SU-DHL-6 (cell line): ENCODE data around the gene PMEL.
"Not testable (repeated sequence)": the region's sequence is repeated elsewhere in the genome, so short reads cannot be mapped to it uniquely, and the experiment has no call there.

ENCODE experiments used
- H2AFZ ChIP-seq: fragments of 200-600 bp; sonication (generic); 2 replicates; pipeline ENCODE4 v1.6.1; 2014; ENCODE audit warnings: low read depth, mild to moderate bottlenecking, moderate library complexity, mixed read lengths, antibody characterized with exemption, low read length; ENCODE audit not compliant: severe bottlenecking
- H3F3A ChIP-seq: fragments of 200-600 bp; shearing (Covaris generic); 2 replicates; pipeline ENCODE4 v1.6.0; 2016; ENCODE audit warnings: antibody characterized with exemption, mild to moderate bottlenecking; ENCODE audit not compliant: insufficient read depth
- H3K27ac ChIP-seq: fragments of 200-600 bp; sonication (generic); 2 replicates; pipeline ENCODE4 v1.5.1; 2016; ENCODE audit warnings: low read depth, mild to moderate bottlenecking, low read length, moderate library complexity, mixed read lengths
- H3K27me3 ChIP-seq: fragments of 200-600 bp; sonication (generic), shearing (Covaris generic); 2 replicates; pipeline ENCODE4 v1.6.0; 2014; ENCODE audit warnings: mild to moderate bottlenecking, low read length
- H3K36me3 ChIP-seq: fragments of 200-600 bp; sonication (generic); 2 replicates; pipeline ENCODE4 v1.6.1; 2014; ENCODE audit warnings: mild to moderate bottlenecking, low read length, mixed read lengths
- H3K4me2 ChIP-seq: fragments of 300-600, 200-600 bp; shearing (Covaris generic), sonication (generic); 2 replicates; pipeline ENCODE4 v1.6.0; 2014; ENCODE audit warnings: low read length, low read depth, mild to moderate bottlenecking; ENCODE audit not compliant: poor library complexity, severe bottlenecking
- H3K4me3 ChIP-seq: fragments of 200-600 bp; sonication (generic); 2 replicates; pipeline ENCODE4 v1.5.1; 2014; ENCODE audit warnings: antibody characterized with exemption, low read length, mild to moderate bottlenecking, mixed read lengths; ENCODE audit not compliant: insufficient read depth, poor library complexity, severe bottlenecking
- H3K79me2 ChIP-seq: fragments of 200-600 bp; sonication (generic); 2 replicates; pipeline ENCODE4 v1.6.1; 2014; ENCODE audit warnings: mild to moderate bottlenecking, low read length, moderate library complexity; ENCODE audit not compliant: insufficient read depth
- H3K9ac ChIP-seq: fragments of 200-600 bp; sonication (generic); 2 replicates; pipeline ENCODE4 v1.7.0; 2014; ENCODE audit warnings: mild to moderate bottlenecking, low read length
- H3K9me2 ChIP-seq: fragments of 200-600 bp; sonication (generic); replicated peaks from 2 replicates; pipeline ENCODE4 v1.6.1; 2014; ENCODE audit warnings: low read length; ENCODE audit not compliant: insufficient read depth
- H3K9me3 ChIP-seq: fragments of 200-600 bp; sonication (generic); 2 replicates; pipeline ENCODE4 v1.6.1; 2014; ENCODE audit warnings: low read length, mixed read lengths; ENCODE audit not compliant: insufficient read depth
- H4K20me1 ChIP-seq: fragments of 200-600 bp; sonication (generic); 2 replicates; pipeline ENCODE4 v1.6.1; 2014; ENCODE audit warnings: low read depth, mild to moderate bottlenecking, antibody characterized with exemption, low read length, moderate library complexity, mixed read lengths
- CTCF ChIP-seq: fragments of 200-600 bp; sonication (generic); IDR thresholded peaks from one replicate; pipeline ENCODE4 v1.5.1; 2017; ENCODE audit warnings: antibody characterized with exemption, mild to moderate bottlenecking, low read length, moderate library complexity; ENCODE audit not compliant: insufficient read depth, poor library complexity, severe bottlenecking
- EZH2phosphoT487 ChIP-seq: fragments of 200-600 bp; sonication (generic), shearing (Covaris generic); conservative IDR thresholded peaks from 2 replicates; pipeline ENCODE4 v1.6.1; 2018; ENCODE audit warnings: mild to moderate bottlenecking, antibody characterized with exemption, low read length, moderate library complexity, mixed read lengths

Gene PMEL

GRCh38 chr12:56004211-56004610, 38.4 kb upstream of the PMEL start:
- Histone ChIP-seq H3K36me3 (no peaks in the 10 kb centered on the region), H3K27me3 (no peaks in the 10 kb centered on the region), H3K9me2 (no peaks in the 10 kb centered on the region), H3K27ac (no peak overlapping the region), H4K20me1 (no peaks in the 10 kb centered on the region), H3K4me2 (no peak overlapping the region), H3K79me2 (no peaks in the 10 kb centered on the region), H3F3A (no peaks in the 10 kb centered on the region), H3K9me3 (no peaks in the 10 kb centered on the region), H3K9ac (no peak overlapping the region), H3K4me3 (no peak overlapping the region), H2AFZ (no peak overlapping the region)
- TF ChIP-seq EZH2phosphoT487 (no peak), CTCF (no peak)

DNA sequence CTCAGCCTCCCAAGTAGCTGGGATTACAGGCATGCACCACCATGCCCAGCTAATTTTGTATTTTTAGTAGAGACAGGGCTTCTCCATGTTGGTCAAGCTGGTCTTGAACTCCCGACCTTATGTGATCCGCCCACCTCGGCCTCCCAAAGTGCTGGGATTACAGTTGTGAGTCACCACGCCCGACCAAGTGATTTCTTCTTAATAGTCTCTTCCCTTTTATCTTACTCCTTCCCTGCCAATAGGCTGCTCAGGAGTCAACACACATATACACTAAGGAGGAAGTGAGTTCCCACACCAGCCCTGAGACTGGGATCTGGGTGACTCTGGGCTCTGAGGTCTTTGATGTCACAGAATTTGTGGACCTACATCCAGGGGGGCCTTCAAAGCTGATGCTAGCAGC, 37.5 kb upstream of the PMEL start:
- H3K9ac ChIP-seq, H3F3A ChIP-seq, H3K4me3 ChIP-seq, H3K79me2 ChIP-seq, H3K9me2 ChIP-seq, H4K20me1 ChIP-seq, H3K36me3 ChIP-seq, H3K4me2 ChIP-seq, H3K9me3 ChIP-seq, H3K27ac ChIP-seq, H3K27me3 ChIP-seq, H2AFZ ChIP-seq: not testable (repeated sequence)

DNA sequence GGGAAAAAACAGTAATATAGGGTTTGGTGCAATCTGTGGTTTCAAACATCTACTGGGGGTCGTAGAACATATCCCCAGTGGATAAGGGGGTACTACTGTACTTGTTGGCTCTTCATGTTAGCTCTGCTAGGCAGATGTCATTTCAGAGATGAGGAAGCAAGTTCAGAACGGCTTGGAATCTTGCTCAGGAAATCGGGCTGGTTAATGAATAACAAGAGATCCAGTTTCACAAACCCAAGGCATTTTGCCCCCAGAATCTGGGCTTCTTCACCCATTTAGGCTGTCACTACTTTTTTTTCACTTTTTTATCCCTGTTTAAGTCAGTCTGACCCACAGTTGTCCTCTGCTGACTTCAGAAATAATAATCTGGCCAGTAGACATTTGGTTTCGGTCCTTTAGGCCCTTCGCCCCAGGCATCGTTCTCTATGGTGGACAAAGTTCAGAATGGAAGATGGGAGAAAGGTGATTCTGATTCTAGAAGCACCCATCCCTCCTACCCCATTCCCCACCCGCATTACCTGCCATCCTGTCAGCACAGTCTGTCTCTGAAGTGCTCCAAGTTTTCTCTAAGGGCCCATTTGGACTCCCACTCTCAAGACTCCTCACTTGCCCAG, 35.8 kb upstream of the PMEL start:
- Histone ChIP-seq H3K27ac (no peak overlapping the region), H4K20me1 (no peaks in the 10 kb centered on the region), H3K4me3 (no peak overlapping the region), H3K36me3 (no peaks in the 10 kb centered on the region), H3K4me2 (no peak overlapping the region), H3K27me3 (no peaks in the 10 kb centered on the region), H3K9me2 (no peaks in the 10 kb centered on the region), H3K79me2 (no peaks in the 10 kb centered on the region), H3K9ac (no peak overlapping the region), H2AFZ (no peak overlapping the region), H3K9me3 (no peaks in the 10 kb centered on the region), H3F3A (no peaks in the 10 kb centered on the region)
- no peak for TF ChIP-seq EZH2phosphoT487
- TF ChIP-seq CTCF = no peak

DNA sequence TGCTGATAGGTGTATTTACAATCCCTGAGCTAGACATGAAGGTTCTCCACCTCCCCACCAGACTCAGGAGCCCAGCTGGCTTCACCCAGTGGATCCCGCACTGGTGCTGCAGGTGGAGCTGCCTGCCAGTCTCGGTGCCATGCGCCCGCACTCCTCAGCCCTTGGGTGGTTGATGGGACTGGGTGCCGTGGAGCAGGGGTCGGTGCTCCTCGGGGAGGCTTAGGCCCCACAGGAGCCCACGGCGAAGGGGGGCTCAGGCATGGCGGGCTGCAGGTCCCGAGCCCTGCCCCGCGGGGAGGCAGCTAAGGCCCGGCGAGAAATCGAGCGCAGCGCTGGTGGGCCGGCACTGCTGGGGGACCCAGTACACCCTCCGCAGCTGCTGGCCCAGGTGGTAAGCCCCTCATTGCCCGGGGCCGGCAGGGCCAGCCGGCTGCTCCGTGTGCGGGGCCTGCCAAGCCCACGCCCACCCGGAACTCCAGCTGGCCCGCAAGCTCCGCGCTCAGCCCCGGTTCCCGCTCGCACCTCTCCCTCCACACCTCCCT, 34.2 kb upstream of the PMEL start:
- H3K4me3 ChIP-seq, H3F3A ChIP-seq, H3K9ac ChIP-seq, H3K9me2 ChIP-seq, H3K27me3 ChIP-seq, H3K36me3 ChIP-seq, H3K9me3 ChIP-seq, H3K27ac ChIP-seq, H2AFZ ChIP-seq, H3K79me2 ChIP-seq, H3K4me2 ChIP-seq, H4K20me1 ChIP-seq: not testable (repeated sequence)

DNA sequence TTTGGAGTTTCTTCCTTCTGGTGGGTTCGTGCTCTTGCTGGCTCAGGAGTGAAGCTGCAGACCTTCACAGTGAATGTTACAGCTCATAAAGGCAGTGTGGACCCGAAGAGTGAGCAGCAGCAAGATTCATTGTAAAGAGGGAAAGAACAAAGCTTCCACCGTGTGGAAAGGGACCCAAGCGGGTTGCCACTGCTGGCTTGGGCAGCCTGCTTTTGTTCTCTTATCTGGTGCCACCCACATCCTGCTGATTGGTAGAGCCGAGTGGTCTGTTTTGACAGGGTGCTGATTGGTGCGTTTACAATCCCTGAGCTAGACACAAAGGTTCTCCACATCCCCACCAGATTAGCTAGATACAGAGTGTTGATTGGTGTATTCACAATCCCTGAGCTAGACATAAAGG, 33.7 kb upstream of the PMEL start:
- not testable (repeated sequence) for H3K9me2 ChIP-seq, H3K9me3 ChIP-seq, H3K27ac ChIP-seq, H3K79me2 ChIP-seq, H3K27me3 ChIP-seq, H4K20me1 ChIP-seq, H3K4me3 ChIP-seq, H3K9ac ChIP-seq, H2AFZ ChIP-seq, H3K36me3 ChIP-seq, H3F3A ChIP-seq, H3K4me2 ChIP-seq
